GM23248 (cell line): Measurements from ENCODE around the gene LAMA3.

Experiments used
- EZH2 ChIP-seq: fragments of 200-600 bp; sonication (generic); IDR thresholded peaks from 2 replicates; pipeline ENCODE4 v1.6.1; 2018; ENCODE audit warnings: antibody characterized with exemption, mild to moderate bottlenecking; ENCODE audit not compliant: insufficient read depth, poor library complexity, severe bottlenecking
- EZH2phosphoT487 ChIP-seq: fragments of 200-600 bp; sonication (generic); IDR thresholded peaks from 2 replicates; pipeline ENCODE4 v1.6.1; 2018; ENCODE audit warnings: antibody characterized with exemption, moderate library complexity, mild to moderate bottlenecking, low read depth; ENCODE audit not compliant: insufficient read depth

DNA sequence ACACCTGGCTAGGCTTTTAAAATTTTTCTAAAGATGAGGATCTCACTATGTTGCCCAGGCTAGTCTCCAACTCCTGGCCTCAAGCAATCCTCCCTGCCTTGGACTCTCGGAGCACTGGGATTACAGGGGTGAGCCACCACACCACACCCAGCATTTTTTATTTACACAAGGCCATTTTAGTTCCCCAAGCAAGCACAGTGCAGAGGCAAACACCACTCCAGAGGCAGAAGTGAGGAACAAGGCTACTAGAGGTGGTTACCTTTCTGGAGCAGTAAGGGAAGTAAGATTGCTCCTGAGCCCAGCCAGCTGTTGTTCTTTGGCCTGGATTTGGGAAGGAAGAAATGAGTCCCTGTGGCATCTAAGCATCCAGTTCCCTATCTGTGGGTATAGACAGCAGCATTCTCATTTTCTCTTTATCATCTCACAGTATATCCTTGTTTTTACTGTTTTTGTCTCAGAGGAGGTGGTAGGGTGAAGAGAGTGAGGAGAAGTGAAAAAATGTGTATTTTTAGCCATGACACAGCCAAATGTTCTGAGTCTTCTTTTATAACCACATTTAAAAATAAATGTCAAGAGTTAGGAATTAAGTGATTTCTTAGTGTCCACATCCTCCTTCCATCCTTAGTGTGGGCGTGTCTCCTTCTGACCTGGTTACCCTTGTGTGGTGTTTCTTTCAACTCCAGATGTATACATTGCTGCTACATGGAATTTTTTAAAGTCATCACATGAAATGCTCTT is 314.8 kb downstream of the LAMA3 start:
- no peak for TF ChIP-seq EZH2phosphoT487
- TF ChIP-seq EZH2 = no peak
